Upper lobe of right lung (tissue), 1 donor: ENCODE measurements around the gene ROR2. TPM values are rescaled to one million over a fixed set of nuclear protein-coding genes. Genes with fewer than 3 reads are reported as not detected.

Experiments used
- ATAC-seq: fragments of 200-7000 bp; cut with Tn5 transposase; one replicate; pipeline ENCODE4 v1.9.1; 2020; ENCODE audit warnings: mild to moderate bottlenecking, moderate library complexity
- DNase-seq: peaks from one replicate; pipeline ENCODE4 v3.0.0-alpha.2; 2020
- H3K27ac ChIP-seq: fragments of 200-600 bp; one replicate; pipeline ENCODE4 v1.8.0; 2022
- H3K27me3 ChIP-seq: fragments of 200-600 bp; one replicate; pipeline ENCODE4 v1.8.0; 2022; ENCODE audit warnings: mild to moderate bottlenecking
- H3K36me3 ChIP-seq: fragments of 200-600 bp; one replicate; pipeline ENCODE4 v1.8.0; 2022
- H3K4me1 ChIP-seq: fragments of 200-600 bp; one replicate; pipeline ENCODE4 v1.8.0; 2022
- H3K4me3 ChIP-seq: fragments of 200-600 bp; one replicate; pipeline ENCODE4 v1.8.0; 2022; ENCODE audit warnings: mild to moderate bottlenecking
- H3K9me3 ChIP-seq: fragments of 200-600 bp; one replicate; pipeline ENCODE4 v1.8.0; 2022
- CTCF ChIP-seq: fragments of 200-600 bp; IDR thresholded peaks from one replicate; pipeline ENCODE4 v1.8.0; 2022; ENCODE audit warnings: antibody characterized with exemption
- intact Hi-C: fragments of 100-400 bp; cut with DNase I; formaldehyde crosslinking; loops from one replicate; pipeline ENCODE4 v1.11.0; 2022
- total RNA-seq: library from RNA; stranded (reverse); fragmentation: NEBNext Ultra II Directional; extraction: Animal tissue kit (Norgen Biotek cat#: 25700); gene quantifications from one replicate; pipeline ENCODE4 v1.2.1, GENCODE V29; 2021
- donor health status: DM: no; HTN: yes; CAD: no; lungs with severe emphysema.

ROR2 gene
- total RNA-seq, 1 donor from 2014 or later: 5.5 TPM

DNA sequence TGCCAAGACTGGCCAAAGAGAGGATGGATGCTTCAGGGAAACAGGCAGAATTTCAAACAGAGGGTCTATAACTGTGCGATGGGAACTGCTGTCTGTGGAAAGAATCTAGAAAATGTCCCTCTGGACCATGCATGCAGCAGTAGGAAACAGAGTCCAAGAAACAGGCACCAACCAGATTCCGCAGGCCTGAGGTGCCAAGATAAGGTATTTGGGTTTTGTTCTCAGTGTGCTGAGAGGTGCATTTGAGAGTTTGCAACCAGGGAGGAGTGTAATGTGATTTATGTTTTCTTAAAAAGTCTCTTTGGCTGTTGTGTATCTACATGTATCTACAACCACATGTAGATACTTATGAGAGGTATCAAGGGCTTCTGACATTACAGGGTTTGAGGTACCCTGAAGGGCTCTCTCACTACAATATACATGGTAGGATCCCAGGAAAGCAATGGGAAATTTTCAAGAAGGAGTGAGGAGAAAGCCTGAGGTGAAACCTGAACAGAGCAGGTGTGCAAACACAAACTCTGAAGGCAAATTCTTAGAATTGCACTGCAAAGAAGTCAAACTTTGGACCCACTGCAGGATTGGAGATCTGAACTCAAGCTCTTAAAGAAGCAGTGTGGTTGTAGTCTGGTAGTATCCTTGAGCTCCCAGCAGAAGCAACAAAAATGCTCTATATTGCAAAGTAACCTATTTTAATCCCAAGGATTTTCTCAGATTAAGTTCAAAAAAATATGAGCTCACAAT is 343.6 kb downstream of the ROR2 start:
- TF ChIP-seq CTCF: no peak
- Histone ChIP-seq H3K27me3 (no peaks in the 10 kb centered on the region), H3K9me3 (no peaks in the 10 kb centered on the region), H3K36me3 (no peaks in the 10 kb centered on the region), H3K27ac (no peak overlapping the region), H3K4me3 (no peak overlapping the region), H3K4me1 (no peaks in the 10 kb centered on the region)
- DNase-seq (no peak), ATAC-seq (no peak)
- intact Hi-C loops: no loop called here

GRCh38 chr9:91604451-91605179 is 345.4 kb downstream of the ROR2 start:
- ATAC-seq: no peak
- no peak for DNase-seq
- Histone ChIP-seq H3K4me3 (no peak overlapping the region), H3K36me3 (no peaks in the 10 kb centered on the region), H3K9me3 (no peaks in the 10 kb centered on the region), H3K27ac (no peak overlapping the region), H3K4me1 (no peaks in the 10 kb centered on the region), H3K27me3 (no peaks in the 10 kb centered on the region)
- no peak for TF ChIP-seq CTCF
- intact Hi-C loops: no loop called here

- H3K27me3 ChIP-seq: no peaks in the 10 kb centered on the region
- no peaks in the 10 kb centered on the region for H3K9me3 ChIP-seq
- no peaks in the 10 kb centered on the region for H3K4me1 ChIP-seq
- no peak for DNase-seq
- no peak overlapping the region for H3K4me3 ChIP-seq
- TF ChIP-seq CTCF: no peak
- H3K27ac ChIP-seq: no peak overlapping the region
- peak; percentile 49 for ATAC-seq
- intact Hi-C loops: no loop called here
- H3K36me3 ChIP-seq: no peaks in the 10 kb centered on the region
Measured at GRCh38 chr9:91603932-91604331, 346.1 kb downstream of the ROR2 start.

- ATAC-seq (no peak), DNase-seq (no peak)
- Histone ChIP-seq H3K27ac (no peak overlapping the region), H3K4me1 (no peaks in the 10 kb centered on the region), H3K27me3 (no peaks in the 10 kb centered on the region), H3K4me3 (no peak overlapping the region), H3K9me3 (no peaks in the 10 kb centered on the region), H3K36me3 (no peaks in the 10 kb centered on the region)
- intact Hi-C loops: no loop called here
- TF ChIP-seq CTCF: no peak
Measured at GRCh38 chr9:91599564-91599963, 350.5 kb downstream of the ROR2 start.

GRCh38 chr9:91591627-91592026 is 358.4 kb downstream of the ROR2 start:
- intact Hi-C loops: no loop called here
- DNase-seq (no peak), ATAC-seq (no peak)
- no peak for TF ChIP-seq CTCF
- no peak overlapping the region for H3K27ac ChIP-seq
- H3K9me3 ChIP-seq: no peaks in the 10 kb centered on the region
- no peak overlapping the region for H3K4me3 ChIP-seq
- H3K27me3 ChIP-seq: no peaks in the 10 kb centered on the region
- no peaks in the 10 kb centered on the region for H3K36me3 ChIP-seq
- H3K4me1 ChIP-seq: no peaks in the 10 kb centered on the region
